NCI-H2081 treated with DMSO at 0.1 percent for 48 hours (cell line): ENCODE results near the gene TNFRSF14.

Experiments used
- DNase-seq: peaks from one replicate; lab custom pipeline; 2025; lab: John Stamatoyannopoulos, UW

The TNFRSF14 gene

GRCh38 chr1:2523191-2523890 is 32.8 kb upstream of the TNFRSF14 start:
- no peak for DNase-seq

GRCh38 chr1:2523891-2524609 is 32.1 kb upstream of the TNFRSF14 start:
- no peak for DNase-seq

GRCh38 chr1:2525572-2525919 is 30.6 kb upstream of the TNFRSF14 start:
- DNase-seq = no peak

- DNase-seq = no peak
Measured at GRCh38 chr1:2525920-2526823, 30.0 kb upstream of the TNFRSF14 start, which contains the start of gene PANK4. TSS of gene PANK4 (minus strand) at chr1:2526596. CDS start at chr1:2526587, 9 bp downstream.

GRCh38 chr1:2526824-2527555 is 29.2 kb upstream of the TNFRSF14 start:
- DNase-seq = no peak

GRCh38 chr1:2527556-2527860 is 28.7 kb upstream of the TNFRSF14 start:
- no peak for DNase-seq

GRCh38 chr1:2528016-2528415 is 28.2 kb upstream of the TNFRSF14 start:
- no peak for DNase-seq

GRCh38 chr1:2528611-2528965 is 27.6 kb upstream of the TNFRSF14 start:
- DNase-seq = no peak

GRCh38 chr1:2528966-2529783 is 27.0 kb upstream of the TNFRSF14 start:
- no peak for DNase-seq

GRCh38 chr1:2529784-2530512 is 26.2 kb upstream of the TNFRSF14 start, which contains the start of gene HES5:
TSS of gene HES5 (minus strand) at chr1:2530263. CDS start at chr1:2530164, 99 bp downstream.
- no peak for DNase-seq

- no peak for DNase-seq
Measured at GRCh38 chr1:2530513-2531361, 25.4 kb upstream of the TNFRSF14 start.

GRCh38 chr1:2532485-2533160 is 23.5 kb upstream of the TNFRSF14 start:
- DNase-seq = no peak

- DNase-seq = no peak
Measured at GRCh38 chr1:2533365-2533764, 22.8 kb upstream of the TNFRSF14 start.

- DNase-seq = no peak
Measured at GRCh38 chr1:2534315-2534686, 21.9 kb upstream of the TNFRSF14 start.

GRCh38 chr1:2534687-2535441 is 21.3 kb upstream of the TNFRSF14 start:
- no peak for DNase-seq

- DNase-seq = no peak
Measured at GRCh38 chr1:2535455-2535854, 20.7 kb upstream of the TNFRSF14 start.

GRCh38 chr1:2535981-2536380 is 20.2 kb upstream of the TNFRSF14 start:
- DNase-seq = no peak

GRCh38 chr1:2537784-2538115 is 18.4 kb upstream of the TNFRSF14 start:
- DNase-seq = no peak
